Vagina (tissue), 2 donors: ENCODE measurements around the gene RAB4B.
A peak's percentile ranks its signal among the peaks of the same experiment; 100 is the strongest.

ENCODE experiments used
- CTCF ChIP-seq, 3 experiments: fragments of 450-650 bp in 2 of 3; fragments of 200-600 bp in 1 of 3; sonication (generic) in 1 of 3; IDR thresholded peaks; one replicate each; pipeline ENCODE4 v1.5.1; 2017 to 2019; ENCODE audit warnings: antibody characterized with exemption in 3 of 3, mild to moderate bottlenecking in 2 of 3, moderate library complexity in 2 of 3
- POLR2A ChIP-seq, 2 donors: fragments of 450-650 bp; IDR thresholded peaks; one replicate each; pipeline ENCODE4 v1.6.1; 2017; ENCODE audit warnings: antibody characterized with exemption in 2 of 2, mild to moderate bottlenecking in 2 of 2, moderate library complexity in 2 of 2

- TF ChIP-seq CTCF (IDR thresholded peaks at IDR 0.05), result no peak
- TF ChIP-seq POLR2A (IDR thresholded peaks at IDR 0.05), result peak in 1 of 2 donors; percentile 83
These were observed 20.9 kb downstream of the RAB4B start, which contains the start of gene EGLN2 for GRCh38 chr19:40798683-40799557.
